Upper lobe of right lung (tissue), 1 donor: ENCODE results near the gene COG7. TPM values are rescaled to one million over a fixed set of nuclear protein-coding genes. Genes with fewer than 3 reads are reported as not detected.
"Not testable (repeated sequence)": the region's sequence is repeated elsewhere in the genome, so short reads cannot be mapped to it uniquely, and the experiment has no call there.

Experiments
- ATAC-seq: fragments of 200-7000 bp; cut with Tn5 transposase; one replicate; pipeline ENCODE4 v1.9.1; 2020; ENCODE audit warnings: mild to moderate bottlenecking, moderate library complexity
- DNase-seq: peaks from one replicate; pipeline ENCODE4 v3.0.0-alpha.2; 2020
- H3K27ac ChIP-seq: fragments of 200-600 bp; one replicate; pipeline ENCODE4 v1.8.0; 2022
- H3K27me3 ChIP-seq: fragments of 200-600 bp; one replicate; pipeline ENCODE4 v1.8.0; 2022; ENCODE audit warnings: mild to moderate bottlenecking
- H3K36me3 ChIP-seq: fragments of 200-600 bp; one replicate; pipeline ENCODE4 v1.8.0; 2022
- H3K4me1 ChIP-seq: fragments of 200-600 bp; one replicate; pipeline ENCODE4 v1.8.0; 2022
- H3K4me3 ChIP-seq: fragments of 200-600 bp; one replicate; pipeline ENCODE4 v1.8.0; 2022; ENCODE audit warnings: mild to moderate bottlenecking
- H3K9me3 ChIP-seq: fragments of 200-600 bp; one replicate; pipeline ENCODE4 v1.8.0; 2022
- CTCF ChIP-seq: fragments of 200-600 bp; IDR thresholded peaks from one replicate; pipeline ENCODE4 v1.8.0; 2022; ENCODE audit warnings: antibody characterized with exemption
- intact Hi-C: fragments of 100-400 bp; cut with DNase I; formaldehyde crosslinking; loops from one replicate; pipeline ENCODE4 v1.11.0; 2022
- total RNA-seq: library from RNA; stranded (reverse); fragmentation: NEBNext Ultra II Directional; extraction: Animal tissue kit (Norgen Biotek cat#: 25700); gene quantifications from one replicate; pipeline ENCODE4 v1.2.1, GENCODE V29; 2021
- donor health status: DM: no; HTN: yes; CAD: no; lungs with severe emphysema.

Gene COG7
- total RNA-seq, 1 donor from 2014 or later, result 21.2 TPM

- intact Hi-C loops, result no loop called here
- no peaks in the 10 kb centered on the region for H3K9me3 ChIP-seq
- no peaks in the 10 kb centered on the region for H3K27me3 ChIP-seq
- no peak overlapping the region for H3K27ac ChIP-seq
- TF ChIP-seq CTCF, result no peak
- no peak for DNase-seq
- ATAC-seq, result no peak
- no peak overlapping the region for H3K4me3 ChIP-seq
- H3K36me3 ChIP-seq, result peaks cover 38% of the 10 kb centered on the region
- no peaks in the 10 kb centered on the region for H3K4me1 ChIP-seq
Observed at GRCh38 chr16:23387666-23388065, 65.3 kb downstream of the COG7 start.

GRCh38 chr16:23385441-23385840 is 67.5 kb downstream of the COG7 start:
- intact Hi-C loops, result no loop called here
- no peak for TF ChIP-seq CTCF
- ATAC-seq, result no peak
- no peak for DNase-seq
- no peak overlapping the region for H3K27ac ChIP-seq
- H3K4me1 ChIP-seq, result no peaks in the 10 kb centered on the region
- H3K4me3 ChIP-seq, result no peak overlapping the region
- no peaks in the 10 kb centered on the region for H3K9me3 ChIP-seq
- H3K27me3 ChIP-seq, result no peaks in the 10 kb centered on the region
- peaks cover 16% of the 10 kb centered on the region for H3K36me3 ChIP-seq

GRCh38 chr16:23384878-23385277 is 68.1 kb downstream of the COG7 start:
- intact Hi-C loops, result no loop called here
- Histone ChIP-seq H3K36me3 (peaks cover 12% of the 10 kb centered on the region), H3K4me3 (no peak overlapping the region), H3K27ac (no peak overlapping the region), H3K27me3 (no peaks in the 10 kb centered on the region), H3K4me1 (no peaks in the 10 kb centered on the region), H3K9me3 (no peaks in the 10 kb centered on the region)
- DNase-seq (no peak), ATAC-seq (no peak)
- no peak for TF ChIP-seq CTCF

- Histone ChIP-seq H3K9me3 (no peaks in the 10 kb centered on the region), H3K4me3 (no peak overlapping the region), H3K27me3 (no peaks in the 10 kb centered on the region), H3K27ac (no peak overlapping the region), H3K36me3 (peaks cover 9% of the 10 kb centered on the region), H3K4me1 (no peaks in the 10 kb centered on the region)
- ATAC-seq, result no peak
- TF ChIP-seq CTCF, result no peak
- intact Hi-C loops, result no loop called here
- no peak for DNase-seq
Observed at GRCh38 chr16:23383881-23384280, 69.1 kb downstream of the COG7 start.

- TF ChIP-seq CTCF, result no peak
- no peaks in the 10 kb centered on the region for H3K36me3 ChIP-seq
- peak; percentile 82 for ATAC-seq
- H3K4me1 ChIP-seq, result no peaks in the 10 kb centered on the region
- no peak for DNase-seq
- intact Hi-C loops, result no loop called here
- H3K4me3 ChIP-seq, result no peak overlapping the region
- H3K9me3 ChIP-seq, result no peaks in the 10 kb centered on the region
- no peak overlapping the region for H3K27ac ChIP-seq
- H3K27me3 ChIP-seq, result no peaks in the 10 kb centered on the region
Observed at GRCh38 chr16:23382279-23382678, 70.7 kb downstream of the COG7 start.

- H3K27ac ChIP-seq, H3K27me3 ChIP-seq, H3K36me3 ChIP-seq, DNase-seq, H3K4me3 ChIP-seq, H3K4me1 ChIP-seq, ATAC-seq, H3K9me3 ChIP-seq, intact Hi-C loops: not testable (repeated sequence)
Observed at GRCh38 chr16:23381702-23382101, 71.3 kb downstream of the COG7 start.
